Activated T-helper 1 cell treated with anti-CD3 and anti-CD28 coated beads, Interleukin-12 subunit alpha, Interleukin-12 subunit beta, Interleukin-2, Interleukin-4 antibody, amounts not matched to agents 30 ng/mL and 10 ng/mL and 1 ng/mL, durations not matched to agents 14 hours and 24 hours and 36 hours (primary cell): ENCODE results near the gene TPO. TPM values are rescaled to one million over a fixed set of nuclear protein-coding genes. Genes with fewer than 3 reads are reported as not detected.
"Not testable (repeated sequence)": the region's sequence is repeated elsewhere in the genome, so short reads cannot be mapped to it uniquely, and the experiment has no call there.

ENCODE experiments used
- DNase-seq: peaks from one replicate; pipeline ENCODE4 v3.0.0; 2021; ENCODE audit warnings: low spot score
- H3K27ac Mint-ChIP-seq: one replicate; pipeline ENCODE4 v1.8.0; 2021; ENCODE audit warnings: mild to moderate bottlenecking, mixed read lengths
- H3K27me3 Mint-ChIP-seq: one replicate; pipeline ENCODE4 v1.8.0; 2022; ENCODE audit warnings: mild to moderate bottlenecking, moderate library complexity, mixed read lengths; ENCODE audit not compliant: insufficient read depth
- H3K36me3 Mint-ChIP-seq: one replicate; pipeline ENCODE4 v1.8.0; 2021; ENCODE audit warnings: low read depth, mixed read lengths
- H3K4me1 Mint-ChIP-seq: one replicate; pipeline ENCODE4 v1.8.0; 2021; ENCODE audit warnings: low read depth, mixed read lengths
- H3K4me3 Mint-ChIP-seq: one replicate; pipeline ENCODE4 v1.8.0; 2021; ENCODE audit warnings: mild to moderate bottlenecking, moderate library complexity, mixed read lengths
- H3K9me3 Mint-ChIP-seq: one replicate; pipeline ENCODE4 v1.8.0; 2021; ENCODE audit warnings: mixed read lengths
- intact Hi-C: fragments of 100-400 bp; cut with micrococcal nuclease; formaldehyde crosslinking; loops from one replicate; pipeline ENCODE4 v1.15.1; 2024
- total RNA-seq: library from RNA; stranded (reverse); gene quantifications from 2 replicates; pipeline ENCODE4 v1.2.3, GENCODE V29; 2022

TPO gene
- not detected in 2 replicates for total RNA-seq

DNA sequence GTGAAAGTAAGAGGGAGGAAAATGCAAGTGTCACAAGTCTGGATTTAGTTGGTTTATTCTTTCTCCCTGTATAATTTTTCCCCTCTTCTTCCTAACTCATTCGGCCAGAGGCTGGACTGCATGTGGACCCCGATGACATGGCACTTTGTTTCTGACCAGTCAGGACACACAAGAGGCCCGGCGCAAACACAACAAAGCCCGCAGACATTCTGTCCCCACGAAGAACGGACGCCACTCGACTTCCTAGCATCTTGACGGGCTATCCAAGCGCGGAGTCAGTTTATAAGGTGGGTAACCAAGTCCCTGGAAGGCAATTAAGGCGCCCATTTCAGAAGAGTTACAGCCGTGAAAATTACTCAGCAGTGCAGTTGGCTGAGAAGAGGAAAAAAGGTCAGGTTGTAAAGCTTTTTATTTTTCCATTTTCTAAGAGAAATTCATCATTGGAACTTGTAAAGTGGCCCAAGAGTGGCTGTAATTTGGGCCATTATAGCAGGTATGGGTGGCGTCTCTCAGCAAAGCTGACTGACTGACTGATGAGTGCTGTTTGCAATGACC lies at the start of gene TPO:
TPO (plus strand) TSS at position 308 of the 555 bp plus-strand sequence. CDS start 946 bp downstream, outside the sequence.
- Mint-ChIP-seq H3K36me3 (no peaks in the 10 kb centered on the region), H3K4me1 (no peaks in the 10 kb centered on the region), H3K9me3 (no peaks in the 10 kb centered on the region), H3K4me3 (no peak within 1 kb of the TSS), H3K27ac (no peak within 1 kb of the TSS), H3K27me3 (no peaks in the 10 kb centered on the region)
- no peak for DNase-seq
- intact Hi-C loops = no loop called here

DNA sequence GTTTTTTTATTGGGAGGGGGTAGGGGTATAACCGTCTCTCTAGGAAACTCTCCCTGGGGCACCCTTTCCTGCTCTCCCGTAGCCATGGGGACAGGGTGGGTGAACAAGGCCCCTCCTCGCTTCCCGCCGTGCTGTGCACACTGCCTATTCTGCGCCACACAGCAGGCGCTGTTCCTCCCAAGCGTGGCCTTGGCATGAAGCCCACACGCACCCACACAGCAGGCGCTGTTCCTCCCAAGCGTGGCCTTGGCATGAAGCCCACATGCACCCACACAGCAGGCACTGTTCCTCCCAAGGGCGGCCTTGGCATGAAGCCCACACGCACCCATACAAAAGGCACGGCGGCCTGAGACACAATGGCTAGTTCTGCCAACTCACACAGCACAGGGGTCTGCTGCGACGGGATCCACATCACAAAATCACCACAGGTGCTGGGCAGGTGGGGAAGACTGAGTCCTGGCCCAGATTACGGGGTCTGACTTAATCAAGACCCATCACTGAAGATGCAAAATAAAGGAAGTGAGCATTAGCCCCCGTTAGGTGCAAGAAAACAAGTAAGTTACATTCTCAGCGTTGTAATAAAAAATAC lies 46.6 kb upstream of the TPO start:
- Mint-ChIP-seq H3K36me3 (no peaks in the 10 kb centered on the region), H3K4me3 (no peak overlapping the region), H3K27me3 (no peaks in the 10 kb centered on the region), H3K9me3 (no peaks in the 10 kb centered on the region), H3K4me1 (no peaks in the 10 kb centered on the region), H3K27ac (no peak overlapping the region)
- intact Hi-C loops = no loop called here
- DNase-seq = no peak

DNA sequence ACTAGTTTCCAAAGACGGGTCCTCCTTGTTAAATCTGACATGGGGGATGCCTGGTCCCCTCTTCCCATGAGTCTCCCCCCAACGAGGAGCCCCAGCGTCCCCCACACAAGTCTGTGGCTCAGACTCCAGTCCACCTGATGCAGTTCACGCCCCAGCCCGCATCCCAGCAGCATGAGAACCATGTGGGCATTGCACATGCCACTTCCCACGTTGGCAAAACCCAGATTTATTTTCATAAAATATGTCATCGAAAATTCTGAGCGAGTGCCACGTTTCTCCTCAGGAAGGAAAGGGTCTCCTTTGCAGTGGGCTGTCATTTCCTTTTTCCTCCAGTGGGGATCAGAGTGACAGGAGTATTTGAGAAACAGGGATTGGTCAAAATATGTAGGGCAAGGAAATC lies 45.7 kb upstream of the TPO start:
- intact Hi-C loops = no loop called here
- Mint-ChIP-seq H3K27me3 (peaks cover 2% of the 10 kb centered on the region), H3K4me3 (no peak overlapping the region), H3K36me3 (no peaks in the 10 kb centered on the region), H3K9me3 (no peaks in the 10 kb centered on the region), H3K4me1 (no peaks in the 10 kb centered on the region), H3K27ac (no peak overlapping the region)
- DNase-seq = no peak

DNA sequence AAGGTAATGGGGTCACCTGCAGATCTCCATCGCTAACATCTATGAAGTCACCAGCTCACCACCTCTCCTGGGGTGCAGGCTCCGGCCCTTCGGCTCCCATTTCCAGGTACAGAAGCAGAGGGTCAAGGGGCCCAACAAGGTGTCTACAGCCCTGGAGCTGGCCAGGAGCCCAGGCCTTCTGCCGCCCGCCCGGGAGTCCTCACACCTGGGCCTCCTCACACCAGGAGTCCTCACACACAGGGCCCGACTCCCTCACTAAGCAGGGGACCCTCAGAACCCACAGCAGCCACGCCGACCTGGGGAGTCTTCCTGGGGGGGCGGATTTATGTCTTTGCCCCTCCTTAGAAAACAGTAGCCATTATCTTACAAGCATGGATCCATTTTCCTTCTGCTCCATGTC lies 43.4 kb upstream of the TPO start:
- Mint-ChIP-seq H3K4me3 (no peak overlapping the region), H3K27ac (no peak overlapping the region), H3K4me1 (no peaks in the 10 kb centered on the region), H3K27me3 (peaks cover 2% of the 10 kb centered on the region), H3K9me3 (no peaks in the 10 kb centered on the region), H3K36me3 (no peaks in the 10 kb centered on the region)
- DNase-seq = no peak
- intact Hi-C loops = no loop called here

DNA sequence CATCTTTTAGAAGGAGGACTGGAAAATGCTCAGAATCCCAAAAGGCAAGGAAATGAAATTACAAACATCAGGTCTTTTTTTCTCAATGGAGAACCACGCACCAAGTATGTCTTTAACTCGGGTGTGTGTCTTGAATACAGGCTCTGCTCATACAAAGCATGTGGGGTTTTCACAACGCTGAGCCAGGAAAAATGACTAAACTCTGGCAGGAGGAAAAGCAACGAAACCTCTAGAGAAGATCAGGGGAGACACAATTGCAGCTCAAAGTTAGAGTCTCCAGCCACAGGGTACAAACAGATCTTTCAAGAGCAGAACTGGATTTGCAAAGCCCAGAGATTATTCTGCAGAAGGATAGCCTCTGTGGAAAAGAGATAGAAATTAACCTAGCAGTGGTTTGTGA lies 42.8 kb upstream of the TPO start:
- H3K4me1 Mint-ChIP-seq = no peaks in the 10 kb centered on the region
- no peak overlapping the region for H3K27ac Mint-ChIP-seq
- intact Hi-C loops = no loop called here
- no peak for DNase-seq
- H3K9me3 Mint-ChIP-seq = no peaks in the 10 kb centered on the region
- peaks cover 2% of the 10 kb centered on the region for H3K27me3 Mint-ChIP-seq
- H3K36me3 Mint-ChIP-seq = no peaks in the 10 kb centered on the region
- no peak overlapping the region for H3K4me3 Mint-ChIP-seq

DNA sequence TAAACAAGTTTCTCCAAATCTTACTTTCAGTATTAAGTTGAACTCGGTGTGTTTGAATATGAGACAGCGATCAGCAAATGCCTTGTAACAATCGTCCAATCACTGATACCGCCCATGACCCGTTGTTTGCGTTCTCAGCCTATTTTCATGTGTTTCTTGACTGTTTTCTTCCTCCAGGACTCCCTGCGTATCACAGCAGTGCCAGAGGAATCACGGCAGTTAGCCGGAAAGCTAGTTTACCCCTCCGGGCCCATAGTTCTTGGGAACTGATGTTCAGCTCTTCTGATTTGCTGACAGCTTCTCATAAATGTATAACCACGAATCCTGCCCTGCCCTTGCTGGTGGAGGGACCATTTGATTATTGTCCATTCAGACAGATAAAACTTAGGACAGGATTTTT lies 42.2 kb upstream of the TPO start:
- Mint-ChIP-seq H3K9me3 (no peaks in the 10 kb centered on the region), H3K4me1 (no peaks in the 10 kb centered on the region), H3K4me3 (no peak overlapping the region), H3K27ac (no peak overlapping the region), H3K36me3 (no peaks in the 10 kb centered on the region), H3K27me3 (peaks cover 2% of the 10 kb centered on the region)
- intact Hi-C loops = no loop called here
- DNase-seq = no peak

DNA sequence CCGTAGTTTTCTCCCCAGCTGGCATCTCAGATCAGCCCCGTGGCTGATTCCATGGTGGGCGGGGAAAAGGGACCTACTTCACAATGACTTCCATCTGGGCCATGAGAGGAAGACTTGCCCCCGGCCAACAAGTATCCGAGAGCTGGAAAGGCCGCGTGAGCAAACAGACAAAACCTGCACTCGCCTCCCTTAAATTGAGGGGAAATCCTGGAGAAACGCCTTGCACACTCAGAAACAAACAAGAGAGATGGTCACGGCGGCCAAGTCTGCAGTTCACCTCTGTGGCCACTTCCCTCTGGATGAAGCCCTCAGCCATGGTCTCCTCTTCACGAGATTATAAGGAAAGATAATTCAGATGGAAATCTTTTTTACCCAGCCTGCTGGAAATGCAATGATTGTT lies 39.4 kb upstream of the TPO start:
- Mint-ChIP-seq H3K4me1 (no peaks in the 10 kb centered on the region), H3K9me3 (no peaks in the 10 kb centered on the region), H3K27me3 (peaks cover 2% of the 10 kb centered on the region), H3K4me3 (no peak overlapping the region), H3K36me3 (no peaks in the 10 kb centered on the region), H3K27ac (no peak overlapping the region)
- intact Hi-C loops = no loop called here
- no peak for DNase-seq

DNA sequence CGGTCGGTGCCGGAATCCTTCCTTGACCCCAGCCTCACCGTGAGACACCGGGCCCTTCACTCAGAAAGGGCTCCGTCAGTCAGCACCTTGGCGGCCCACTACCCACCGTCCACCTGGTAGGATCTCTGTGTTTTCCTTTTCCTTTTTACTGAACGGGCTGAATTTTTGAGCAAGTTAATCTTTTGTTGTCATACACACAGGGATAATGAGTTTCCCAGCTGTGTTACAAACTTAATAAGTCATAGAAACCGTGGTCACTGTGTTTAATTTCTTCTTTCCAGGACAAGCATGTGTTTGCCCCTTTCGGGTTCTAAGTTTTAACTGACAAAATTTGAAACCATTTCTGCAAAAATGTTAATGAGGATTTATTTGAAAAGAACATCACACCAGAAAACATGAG lies 39.0 kb upstream of the TPO start:
- intact Hi-C loops = no loop called here
- Mint-ChIP-seq H3K4me3 (no peak overlapping the region), H3K9me3 (no peaks in the 10 kb centered on the region), H3K4me1 (no peaks in the 10 kb centered on the region), H3K27me3 (peaks cover 2% of the 10 kb centered on the region), H3K36me3 (no peaks in the 10 kb centered on the region), H3K27ac (no peak overlapping the region)
- DNase-seq = no peak

DNA sequence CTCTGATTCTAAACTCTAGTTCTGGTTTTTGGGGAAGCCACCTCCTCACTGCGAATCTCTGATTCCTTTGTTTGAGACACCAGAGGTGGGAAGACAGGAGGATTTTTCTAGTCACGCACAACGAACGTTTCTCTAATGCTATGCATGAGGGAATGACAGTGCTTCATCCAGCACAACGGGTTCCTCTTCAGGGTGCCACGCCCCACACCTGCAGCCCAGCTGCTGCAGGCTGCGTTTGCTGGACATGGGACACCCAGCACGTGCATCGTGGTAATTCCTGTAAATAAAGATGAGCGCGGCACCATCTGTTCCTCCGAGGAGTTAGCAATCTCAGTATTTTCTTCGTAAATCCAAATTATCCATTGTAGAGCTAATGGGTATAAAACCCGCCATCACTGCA lies 37.5 kb upstream of the TPO start:
- intact Hi-C loops = no loop called here
- H3K27me3 Mint-ChIP-seq = peaks cover 2% of the 10 kb centered on the region
- no peaks in the 10 kb centered on the region for H3K9me3 Mint-ChIP-seq
- no peaks in the 10 kb centered on the region for H3K4me1 Mint-ChIP-seq
- H3K27ac Mint-ChIP-seq = no peak overlapping the region
- no peak for DNase-seq
- H3K4me3 Mint-ChIP-seq = no peak overlapping the region
- no peaks in the 10 kb centered on the region for H3K36me3 Mint-ChIP-seq

DNA sequence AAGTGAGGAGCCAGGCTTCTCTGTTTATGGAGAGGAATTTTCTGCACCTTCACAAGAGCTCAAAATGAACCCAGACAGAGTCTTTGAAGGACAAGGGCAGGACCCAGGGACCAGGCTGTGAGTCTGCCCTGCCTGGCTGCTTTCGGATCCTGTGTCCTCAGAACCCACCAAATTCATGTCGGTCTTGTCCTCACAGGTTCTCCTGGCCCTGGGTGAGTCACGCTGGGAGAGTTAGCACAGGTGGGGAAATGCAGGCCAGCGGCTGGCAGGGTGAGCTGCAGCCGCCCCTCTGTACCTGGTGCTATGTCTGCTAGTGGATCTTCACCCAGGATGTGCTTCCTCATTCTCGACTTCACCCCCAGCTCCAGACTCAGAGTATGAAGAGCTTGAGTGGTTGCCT lies 35.8 kb upstream of the TPO start:
- Mint-ChIP-seq H3K36me3 (no peaks in the 10 kb centered on the region), H3K4me3 (no peak overlapping the region), H3K27ac (no peak overlapping the region), H3K9me3 (no peaks in the 10 kb centered on the region), H3K4me1 (no peaks in the 10 kb centered on the region), H3K27me3 (no peaks in the 10 kb centered on the region)
- intact Hi-C loops = no loop called here
- DNase-seq = no peak

DNA sequence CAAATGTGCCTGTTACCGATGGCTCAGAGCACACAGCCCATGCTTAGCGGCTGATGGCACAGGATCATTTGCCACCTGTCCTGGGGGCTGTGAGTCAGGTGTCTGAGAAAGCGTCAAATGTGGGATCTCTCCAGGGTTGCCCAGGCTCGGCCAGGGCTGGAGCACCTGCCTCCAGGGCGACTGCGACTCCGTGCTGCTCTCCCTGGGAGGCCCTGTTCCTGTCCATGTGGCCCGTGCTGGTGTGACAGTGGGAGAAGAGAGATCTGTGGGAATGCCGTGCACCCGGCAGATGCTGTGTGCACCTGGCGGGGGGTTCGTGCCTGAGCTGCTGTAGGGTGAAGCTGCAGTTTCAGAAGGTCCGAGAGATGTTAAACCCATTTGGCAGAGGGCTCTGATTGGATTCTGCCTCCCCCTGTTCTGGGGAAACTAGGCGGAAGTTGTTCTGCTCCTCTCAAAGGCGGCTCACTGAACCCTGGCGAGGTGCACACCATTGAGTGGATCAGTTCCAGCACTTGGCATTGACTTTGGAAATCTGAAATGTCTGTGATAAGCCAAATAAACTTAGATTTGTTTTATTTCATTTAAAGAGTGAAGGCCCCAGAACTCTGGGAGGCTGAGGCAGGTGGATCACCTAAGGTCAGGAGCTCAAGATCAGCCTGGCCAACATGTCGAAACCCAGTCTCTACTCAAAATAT lies 34.7 kb upstream of the TPO start:
- H3K4me1 Mint-ChIP-seq = no peaks in the 10 kb centered on the region

DNA sequence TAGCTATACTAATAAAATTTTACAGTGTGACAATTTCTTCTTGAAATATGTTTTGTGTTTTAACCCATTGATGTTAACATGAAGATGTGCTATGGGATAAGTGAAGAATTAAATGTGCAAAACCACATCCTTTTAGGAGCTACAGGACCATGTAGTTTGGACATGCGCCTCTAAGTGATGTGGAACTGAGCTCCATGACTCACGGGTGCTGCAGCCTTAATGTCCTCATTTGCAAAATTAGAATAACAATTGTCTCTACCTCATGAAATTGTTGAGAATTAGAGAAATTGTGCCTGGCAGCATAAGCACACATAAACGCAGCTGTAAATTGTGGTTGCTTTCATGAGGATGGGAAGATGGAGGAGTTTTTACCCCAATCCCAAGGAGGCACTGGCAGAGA lies 31.6 kb upstream of the TPO start:
- no peak overlapping the region for H3K27ac Mint-ChIP-seq
- DNase-seq = no peak
- no peaks in the 10 kb centered on the region for H3K4me1 Mint-ChIP-seq
- no peaks in the 10 kb centered on the region for H3K36me3 Mint-ChIP-seq
- intact Hi-C loops = no loop called here
- peaks cover 5% of the 10 kb centered on the region for H3K27me3 Mint-ChIP-seq
- peaks cover 4% of the 10 kb centered on the region for H3K9me3 Mint-ChIP-seq
- no peak overlapping the region for H3K4me3 Mint-ChIP-seq

More for the DNA sequence above, 34.7 kb upstream of the TPO start:
- Mint-ChIP-seq H3K36me3 (no peaks in the 10 kb centered on the region), H3K27ac (no peak overlapping the region), H3K9me3 (peaks cover 4% of the 10 kb centered on the region), H3K27me3 (no peaks in the 10 kb centered on the region), H3K4me3 (no peak overlapping the region)
- intact Hi-C loops = no loop called here
- no peak for DNase-seq

DNA sequence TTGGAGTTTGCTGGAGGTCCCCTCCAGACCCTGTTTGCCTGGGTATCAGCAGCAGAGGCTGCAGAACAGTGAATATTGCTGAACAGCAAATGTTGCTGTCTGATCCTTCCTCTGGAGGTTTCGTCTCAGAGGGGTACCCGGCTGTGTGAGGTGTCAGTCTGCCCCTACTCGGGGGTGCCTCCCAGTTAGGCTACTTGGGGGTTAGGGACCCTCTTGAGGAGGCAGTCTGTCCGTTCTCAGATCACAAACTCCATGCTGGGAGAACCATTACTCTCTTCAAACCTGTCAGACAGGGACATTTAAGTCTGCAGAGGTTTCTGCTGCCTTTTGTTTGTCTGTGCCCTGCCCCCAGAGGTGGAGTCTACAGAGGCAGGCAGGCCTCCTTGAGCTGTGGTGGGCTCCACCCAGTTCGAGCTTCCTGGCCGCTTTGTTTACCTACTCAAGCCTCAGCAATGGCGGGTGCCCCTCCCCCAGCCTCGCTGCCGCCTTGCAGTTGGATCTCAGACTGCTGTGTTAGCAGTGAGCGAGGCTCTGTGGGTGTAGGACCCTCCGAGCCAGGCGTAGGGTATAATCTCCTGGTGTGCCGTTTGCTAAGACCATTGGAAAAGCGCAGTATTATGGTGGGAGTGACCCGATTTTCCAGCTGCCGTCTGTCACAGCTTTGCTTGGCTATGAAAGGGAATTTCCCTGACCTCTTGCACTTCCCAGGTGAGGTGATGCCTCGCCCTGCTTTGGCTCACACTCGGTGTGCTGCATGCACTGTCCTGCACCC lies 25.1 kb upstream of the TPO start:
- DNase-seq, H3K4me1 Mint-ChIP-seq, H3K27me3 Mint-ChIP-seq, H3K36me3 Mint-ChIP-seq, intact Hi-C loops, H3K27ac Mint-ChIP-seq, H3K9me3 Mint-ChIP-seq, H3K4me3 Mint-ChIP-seq: not testable (repeated sequence)
